HG02571 (cell line): ENCODE data around the gene AGPAT3.
"Not testable (repeated sequence)": the region's sequence is repeated elsewhere in the genome, so short reads cannot be mapped to it uniquely, and the experiment has no call there.

Source experiments
- ATAC-seq: cut with Tn5 transposase; IDR thresholded peaks from one replicate; pipeline ENCODE4 v1.9.1; 2021; ENCODE audit warnings: mild to moderate bottlenecking, moderate library complexity; ENCODE audit not compliant: unreplicated experiment

AGPAT3 gene, protein sequence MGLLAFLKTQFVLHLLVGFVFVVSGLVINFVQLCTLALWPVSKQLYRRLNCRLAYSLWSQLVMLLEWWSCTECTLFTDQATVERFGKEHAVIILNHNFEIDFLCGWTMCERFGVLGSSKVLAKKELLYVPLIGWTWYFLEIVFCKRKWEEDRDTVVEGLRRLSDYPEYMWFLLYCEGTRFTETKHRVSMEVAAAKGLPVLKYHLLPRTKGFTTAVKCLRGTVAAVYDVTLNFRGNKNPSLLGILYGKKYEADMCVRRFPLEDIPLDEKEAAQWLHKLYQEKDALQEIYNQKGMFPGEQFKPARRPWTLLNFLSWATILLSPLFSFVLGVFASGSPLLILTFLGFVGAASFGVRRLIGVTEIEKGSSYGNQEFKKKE

DNA sequence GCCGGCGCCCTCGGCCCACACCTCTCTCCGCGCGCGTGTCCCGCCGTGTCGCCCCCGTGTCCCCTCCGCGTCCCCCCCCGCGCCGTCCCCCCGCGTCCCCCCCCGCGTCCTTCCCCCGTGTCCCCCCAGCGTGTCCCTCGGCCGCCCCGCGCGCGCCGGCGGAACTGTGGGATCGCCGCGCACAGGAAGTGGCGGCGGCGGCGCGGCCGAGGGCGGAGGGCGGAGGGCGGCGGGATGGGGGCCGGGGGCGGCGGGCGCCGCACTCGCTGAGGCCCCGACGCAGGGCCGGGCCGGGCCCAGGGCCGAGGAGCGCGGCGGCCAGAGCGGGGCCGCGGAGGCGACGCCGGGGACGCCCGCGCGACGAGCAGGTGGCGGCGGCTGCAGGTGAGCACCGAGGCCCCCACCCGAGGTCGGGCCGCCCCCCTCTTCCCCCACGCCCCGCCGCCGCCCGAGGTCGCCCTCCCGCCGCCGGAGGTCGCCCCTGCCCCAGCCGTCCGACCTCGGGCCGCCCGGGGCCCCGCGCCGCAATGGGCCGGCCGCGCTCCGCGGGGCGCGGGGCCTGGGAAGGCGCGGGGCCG, at the start of gene AGPAT3:
Gene AGPAT3 (plus strand): TSS at position 262 of the 578 bp plus-strand sequence. CDS start 94,459 bp downstream, outside the sequence.
- ATAC-seq: no peak

DNA sequence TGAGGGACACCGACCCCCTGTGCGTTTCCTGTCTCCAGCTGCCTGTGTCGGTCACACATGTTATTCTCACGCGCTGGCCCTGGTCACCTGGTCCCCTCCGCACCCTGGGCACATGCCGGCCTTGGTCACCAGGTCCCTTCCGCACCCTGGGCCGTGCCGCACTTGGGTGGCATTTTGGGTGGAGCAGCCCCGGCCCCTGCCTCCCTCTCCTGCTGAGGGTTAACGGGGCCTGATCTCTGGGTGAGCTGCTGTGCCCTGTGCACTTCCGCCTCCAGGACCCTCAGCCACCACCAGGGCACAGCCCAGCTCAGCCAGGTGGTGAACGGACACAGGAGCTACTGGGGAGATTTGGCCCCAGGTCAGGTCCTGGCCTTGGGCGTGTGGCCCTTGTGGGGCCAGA, 49.0 kb upstream of the AGPAT3 start:
- ATAC-seq: no peak

DNA sequence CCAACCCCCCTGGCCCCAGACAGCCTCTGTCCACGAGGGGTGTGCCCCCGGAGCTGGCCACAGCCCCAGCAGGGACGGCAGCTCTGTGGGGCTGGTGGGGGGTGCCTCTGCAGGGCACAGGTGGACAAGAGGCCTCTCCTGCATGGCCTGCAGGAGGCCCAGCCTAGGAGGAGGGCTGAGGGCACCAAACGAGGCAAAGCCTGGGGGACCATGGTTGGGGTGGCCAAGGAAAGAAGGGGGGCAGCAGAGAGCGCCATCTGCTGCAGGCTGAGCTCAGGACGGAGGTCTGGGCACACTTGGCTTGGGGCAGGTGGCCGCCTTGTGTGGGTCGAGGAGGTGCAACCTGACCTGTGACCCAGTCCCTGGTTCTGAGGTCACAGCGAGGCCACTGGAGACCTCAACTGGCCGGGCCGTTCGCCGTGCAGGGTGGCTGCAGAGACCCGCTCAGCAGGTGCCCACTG, 48.4 kb upstream of the AGPAT3 start:
- ATAC-seq: no peak

DNA sequence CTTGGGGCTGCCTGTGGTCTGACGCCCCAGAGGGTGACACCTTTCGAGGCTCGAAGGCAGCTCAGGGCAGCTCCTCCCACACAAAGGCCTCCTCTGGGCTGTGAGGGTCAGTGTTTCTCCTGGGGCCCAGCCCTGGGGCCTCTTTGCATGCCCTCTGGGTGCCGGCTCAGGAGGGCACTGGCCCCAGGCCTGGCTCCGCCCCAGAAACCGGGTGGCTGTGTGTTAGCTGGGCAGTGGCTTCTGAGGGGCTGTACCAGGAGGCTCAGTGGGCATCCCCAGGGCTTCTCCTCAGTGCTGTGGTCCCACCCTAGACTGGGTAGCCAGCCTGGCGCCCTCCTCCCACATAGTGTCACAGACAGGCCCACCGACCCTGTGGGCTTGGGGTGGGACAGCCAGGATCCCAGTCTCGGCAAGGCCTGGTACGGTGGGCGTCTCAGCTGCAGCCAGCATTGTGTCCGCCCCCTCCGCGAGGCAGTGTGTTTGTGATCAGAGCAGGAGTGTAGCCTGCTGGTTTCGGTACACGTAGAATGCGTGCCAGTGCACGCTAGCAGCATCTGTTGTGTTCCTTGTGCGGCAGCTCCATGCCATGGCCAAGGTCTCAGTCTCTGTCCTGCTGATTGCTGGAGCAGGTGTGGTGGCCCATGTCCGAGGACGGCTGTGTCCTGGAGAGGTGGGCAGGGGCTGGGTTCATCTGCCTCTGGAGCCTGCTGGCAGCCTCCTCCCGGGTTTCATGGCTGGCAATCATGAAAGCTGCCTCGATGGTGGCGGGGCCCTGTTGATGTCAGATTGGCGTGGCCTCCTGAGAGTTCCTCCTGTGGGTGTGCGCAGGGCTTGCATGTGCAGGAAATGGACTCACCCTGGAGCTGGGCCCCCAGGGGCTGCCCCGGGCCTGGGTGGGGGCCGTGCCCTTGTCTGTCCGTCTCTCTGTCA, 47.6 kb upstream of the AGPAT3 start:
- no peak for ATAC-seq

DNA sequence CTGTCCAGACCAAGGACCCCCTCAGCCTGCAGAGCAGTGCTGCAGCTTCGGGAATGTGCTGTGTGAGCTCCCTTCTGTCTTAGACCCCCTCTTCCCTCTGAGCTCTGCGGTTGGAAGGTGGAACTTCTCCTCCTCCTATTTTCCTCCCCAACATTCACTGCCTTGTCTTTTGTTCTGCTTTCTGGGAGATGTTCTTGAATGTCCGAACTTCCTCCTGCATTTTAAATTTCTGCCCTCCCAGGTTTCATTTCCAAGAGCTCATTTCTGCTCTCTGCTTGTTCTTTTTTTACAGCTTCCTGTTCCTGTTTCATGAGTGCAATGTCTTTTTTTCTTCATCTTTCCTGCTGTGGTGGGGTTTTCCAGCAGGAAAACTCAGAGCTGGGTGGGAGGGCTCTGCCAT, 46.3 kb upstream of the AGPAT3 start:
- no peak for ATAC-seq

DNA sequence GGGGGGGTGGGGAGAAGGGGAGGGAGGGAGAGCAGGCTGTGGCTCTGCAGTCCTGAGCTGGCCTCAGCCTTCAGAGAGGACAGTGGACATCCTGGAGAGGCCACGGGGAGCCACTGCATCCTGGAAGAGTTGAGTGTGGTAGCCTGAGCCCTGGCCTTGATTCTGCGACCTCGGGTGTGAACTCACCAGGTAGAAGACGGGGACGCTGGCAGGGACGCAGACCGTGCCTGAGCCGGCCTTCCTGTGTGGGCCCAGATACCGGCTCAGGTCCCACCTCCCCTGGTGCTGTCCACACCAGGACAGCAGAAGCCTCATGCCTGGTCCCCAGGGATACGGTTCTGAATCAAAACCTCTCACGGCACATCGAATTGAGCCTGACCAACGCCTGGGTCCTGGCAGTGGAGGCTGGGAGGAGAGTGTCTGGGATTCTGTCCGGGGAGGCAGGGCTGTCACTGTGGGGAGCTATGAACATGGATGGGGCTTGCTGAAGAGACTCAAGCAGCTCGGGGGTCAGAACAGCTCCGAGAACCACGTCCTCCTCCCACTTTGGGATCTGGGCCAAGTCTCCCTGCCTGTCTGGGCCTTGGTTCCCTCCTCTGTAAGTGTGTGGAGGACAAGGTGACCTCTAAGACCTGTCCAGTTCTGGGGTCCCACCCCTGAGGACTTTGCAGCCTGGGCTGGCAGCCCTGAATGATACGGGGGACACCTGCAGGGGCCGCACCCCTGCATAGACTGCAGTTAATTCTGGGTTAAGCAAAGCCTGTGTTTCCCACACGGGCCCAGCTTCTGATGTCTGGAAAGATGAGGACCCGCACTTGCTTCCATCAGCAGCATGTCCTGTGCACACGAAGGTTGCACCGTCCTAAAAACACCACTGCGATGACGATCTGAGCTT, 45.3 kb upstream of the AGPAT3 start:
- no peak for ATAC-seq

DNA sequence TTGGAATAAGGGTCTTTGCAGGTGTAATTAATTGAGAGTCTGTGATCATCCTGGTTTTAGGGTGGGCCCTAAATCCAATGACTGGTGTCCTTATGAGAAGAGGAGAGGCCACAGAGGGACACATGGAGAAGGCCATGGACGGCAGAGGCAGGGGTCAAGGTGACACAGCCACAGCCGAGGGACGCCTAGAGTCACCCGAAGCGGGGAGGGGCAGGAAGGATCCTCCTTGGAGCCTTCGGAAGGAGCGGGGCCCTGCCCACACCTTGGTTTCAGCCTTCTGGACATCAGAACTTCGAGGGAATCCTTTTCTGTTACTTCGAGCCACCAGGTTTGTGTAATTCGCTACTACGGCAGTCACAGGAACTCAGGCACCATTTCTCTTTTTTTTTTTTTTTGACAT, 44.6 kb upstream of the AGPAT3 start:
- no peak for ATAC-seq

DNA sequence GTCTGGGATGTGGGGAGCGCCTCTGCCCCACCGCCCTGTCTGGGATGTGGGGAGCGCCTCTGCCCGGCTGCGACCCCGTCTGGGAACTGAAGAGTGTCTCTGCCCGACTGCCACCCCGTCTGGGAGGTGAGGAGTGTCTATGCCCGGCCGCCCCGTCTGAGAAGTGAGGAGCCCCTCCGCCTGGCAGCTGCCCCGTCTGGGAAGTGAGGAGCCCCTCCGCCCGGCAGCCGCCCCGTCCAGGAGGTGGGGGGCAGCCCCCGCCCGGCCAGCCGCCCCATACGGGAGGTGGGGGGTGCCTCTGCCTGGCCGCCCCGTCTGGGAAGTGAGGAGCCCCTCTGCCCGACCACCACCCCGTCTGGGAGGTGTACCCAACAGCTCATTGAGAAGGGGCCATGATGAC, 42.9 kb upstream of the AGPAT3 start:
- ATAC-seq: not testable (repeated sequence)

DNA sequence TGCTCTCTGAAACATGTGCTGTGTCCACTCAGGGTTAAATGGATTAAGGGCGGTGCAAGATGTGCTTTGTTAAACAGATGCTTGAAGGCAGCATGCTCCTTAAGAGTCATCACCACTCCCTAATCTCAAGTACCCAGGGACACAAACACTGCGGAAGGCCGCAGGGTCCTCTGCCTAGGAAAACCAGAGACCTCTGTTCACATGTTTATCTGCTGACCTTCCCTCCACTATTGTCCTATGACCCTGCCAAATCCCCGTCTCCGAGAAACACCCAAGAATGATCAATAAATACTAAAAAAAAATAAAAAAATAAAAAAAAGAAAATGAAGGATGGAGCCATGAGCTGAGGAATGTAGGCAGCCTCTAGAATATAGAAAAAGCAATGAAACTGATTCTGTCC, 42.3 kb upstream of the AGPAT3 start:
- ATAC-seq: not testable (repeated sequence)

DNA sequence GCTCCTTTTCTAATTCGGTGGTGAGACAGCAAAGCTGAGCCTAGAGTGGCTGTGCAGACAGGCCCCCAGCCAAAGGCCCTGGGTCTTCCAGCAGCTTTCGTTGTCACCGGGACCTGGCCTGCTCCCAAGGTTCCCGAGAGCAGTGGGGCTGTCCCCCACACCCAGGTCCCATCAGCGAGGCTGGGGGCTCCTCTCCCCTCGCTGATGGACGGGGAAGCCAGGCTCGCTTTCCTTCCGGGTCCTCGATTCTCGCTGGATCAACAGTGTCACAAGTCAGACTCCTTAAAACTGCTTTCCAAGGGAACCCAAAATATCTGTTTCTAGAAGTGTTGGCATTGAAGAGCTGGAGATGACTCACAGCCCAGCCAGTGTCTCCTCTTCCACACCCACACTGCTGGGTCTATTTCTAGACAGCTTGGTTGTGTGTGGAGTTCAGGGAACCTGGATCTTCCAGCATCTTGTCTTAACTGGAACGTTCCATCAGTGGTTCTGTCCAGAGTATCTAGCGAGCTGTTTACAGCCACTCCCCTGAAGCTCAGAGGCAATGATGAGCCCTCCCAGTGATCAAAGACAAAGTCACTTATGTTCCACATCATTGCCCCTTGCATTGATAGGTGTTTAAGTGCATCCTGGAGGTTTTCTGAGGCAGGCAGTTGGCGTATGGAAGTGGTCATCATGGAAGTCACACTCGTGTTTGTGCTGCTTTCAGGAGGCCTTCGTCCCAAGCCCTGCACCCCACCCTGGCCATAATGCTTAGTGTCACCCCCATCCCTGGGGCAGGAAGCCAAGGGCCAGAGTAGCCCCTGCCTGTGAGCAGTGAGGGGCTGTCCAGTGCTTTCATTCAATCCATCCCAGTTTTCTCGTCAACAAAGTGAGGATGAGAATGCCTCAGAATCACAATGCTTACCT, 40.4 kb upstream of the AGPAT3 start:
- ATAC-seq: no peak

DNA sequence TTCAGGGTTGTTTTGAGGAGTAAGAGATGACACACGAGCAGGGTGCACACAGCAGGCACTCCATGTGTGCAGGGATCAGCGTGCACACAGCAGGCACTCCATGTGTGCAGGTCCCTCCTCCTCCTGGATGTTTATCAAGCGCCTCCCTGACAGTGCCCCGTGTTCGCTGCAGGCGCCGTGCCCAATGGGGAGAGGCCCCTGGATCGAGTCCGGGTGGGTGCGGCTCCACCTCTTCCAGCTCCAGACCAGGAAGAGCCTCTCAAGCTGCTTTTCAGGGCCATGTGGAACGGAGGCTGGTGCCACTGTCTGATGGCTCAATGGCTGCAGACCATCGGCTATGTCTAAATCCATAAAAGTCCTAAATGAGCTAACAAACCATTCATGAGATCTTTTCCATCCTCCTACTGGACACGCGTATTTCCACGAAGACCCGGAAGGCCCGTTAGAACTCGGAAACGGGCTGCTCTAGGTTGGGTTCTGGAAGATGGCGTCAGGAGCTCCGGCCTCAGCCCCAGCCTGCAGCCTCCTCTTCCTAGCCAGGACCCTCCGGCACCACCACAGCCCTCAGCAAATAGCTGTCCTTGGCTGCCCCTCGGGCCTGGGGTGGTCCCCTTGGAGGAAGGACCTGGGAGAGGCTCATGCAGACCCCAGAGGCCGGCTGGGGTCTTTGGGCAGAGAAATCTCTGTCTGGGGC, 39.6 kb upstream of the AGPAT3 start:
- no peak for ATAC-seq

DNA sequence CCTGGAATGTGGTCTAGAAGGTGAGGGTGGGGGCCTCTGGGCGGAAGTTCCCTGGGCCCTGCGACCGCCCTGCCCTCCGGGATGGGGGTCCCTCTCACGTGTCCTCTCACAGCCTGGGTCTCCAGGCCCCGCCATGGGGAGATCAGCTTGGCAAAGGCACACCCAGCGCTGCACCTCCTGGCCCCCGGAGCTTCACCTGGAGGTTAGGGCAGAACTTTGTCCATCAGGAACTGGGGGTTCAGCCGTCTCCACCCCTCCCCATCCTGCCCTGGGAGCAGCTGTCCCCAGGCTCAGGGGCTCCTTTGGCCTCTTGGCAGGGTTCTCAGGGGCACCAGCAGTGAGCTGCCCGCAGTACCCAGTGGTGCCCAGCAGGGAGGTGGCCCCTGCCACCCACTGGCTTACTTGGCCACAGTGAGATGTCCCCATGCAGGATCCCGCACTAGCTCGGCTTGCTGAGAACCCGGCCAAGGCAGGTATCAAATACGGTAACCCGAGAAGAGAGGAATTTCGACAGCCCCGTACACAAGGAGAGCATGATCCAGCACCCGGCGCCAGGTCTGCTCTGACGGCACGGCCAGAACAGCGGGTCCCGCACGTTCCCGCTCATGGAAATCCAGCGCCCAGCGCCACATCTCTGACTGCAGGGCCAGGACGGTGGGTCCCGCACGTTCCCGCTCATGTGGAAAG, 38.9 kb upstream of the AGPAT3 start:
- no peak for ATAC-seq

DNA sequence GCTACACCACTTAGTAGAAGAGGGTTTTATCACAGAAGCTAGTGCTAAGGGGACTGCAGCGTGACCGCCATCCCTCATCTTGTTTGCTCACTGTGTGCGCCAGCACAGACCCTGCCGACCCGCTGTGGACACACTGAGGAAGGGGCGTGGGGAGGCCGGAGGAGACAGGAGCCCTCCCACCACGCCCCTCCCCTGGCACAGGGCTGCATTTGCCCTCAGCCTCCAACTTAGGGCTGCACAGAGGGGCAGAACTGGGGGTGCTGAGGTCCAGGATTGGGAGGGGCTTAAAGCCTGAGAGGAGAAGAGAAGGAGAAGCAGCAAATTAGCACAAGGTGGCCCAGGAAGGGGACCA, 38.4 kb upstream of the AGPAT3 start:
- ATAC-seq: no peak

DNA sequence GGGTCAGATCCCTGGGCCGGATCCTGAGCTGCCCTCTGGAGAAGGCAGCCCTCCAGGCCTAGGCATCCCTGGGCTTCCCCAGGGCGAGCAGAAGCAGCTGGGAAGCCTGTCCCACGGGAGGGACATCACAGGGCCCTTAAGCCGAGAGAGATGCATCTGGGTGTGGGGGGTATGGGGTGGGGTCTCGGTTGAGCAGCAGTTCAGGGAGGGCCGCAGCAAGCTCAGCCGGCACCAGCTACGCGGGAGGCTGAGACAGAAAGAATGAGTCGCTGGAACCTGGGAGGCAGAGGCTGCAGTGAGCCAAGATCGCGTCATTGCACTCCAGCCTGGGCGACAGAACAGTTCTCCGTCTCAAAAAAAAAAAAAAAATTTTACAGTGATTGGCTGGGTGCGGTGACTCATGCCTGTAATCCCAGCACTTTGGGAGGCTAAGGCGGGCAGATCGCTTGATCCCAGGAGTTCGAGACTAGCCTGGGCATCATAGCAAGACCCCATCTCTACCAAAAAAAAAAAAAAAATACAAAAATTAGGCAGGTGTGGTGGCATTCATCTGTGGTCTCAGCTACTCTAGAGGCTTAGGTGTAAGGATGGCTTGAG, 37.9 kb upstream of the AGPAT3 start:
- ATAC-seq: no peak

DNA sequence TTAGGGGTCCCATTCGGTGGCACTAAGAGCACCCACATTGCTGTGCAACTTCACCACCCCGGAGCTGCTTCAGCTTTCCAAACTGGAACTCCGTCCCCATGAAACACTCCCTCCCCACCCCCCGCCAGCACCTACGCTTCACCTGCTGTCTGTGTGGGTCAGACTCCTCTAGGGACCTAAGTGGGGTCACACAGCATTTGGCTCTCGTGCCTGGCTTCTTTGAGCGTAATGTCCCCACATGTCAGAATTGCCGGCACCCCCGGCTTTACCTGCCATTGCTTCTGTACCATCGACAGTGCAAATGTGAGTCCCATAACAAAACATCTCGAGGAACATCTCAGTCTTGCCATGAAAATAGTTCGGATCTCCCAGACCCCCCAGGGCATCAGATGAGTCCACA, 35.9 kb upstream of the AGPAT3 start:
- no peak for ATAC-seq

DNA sequence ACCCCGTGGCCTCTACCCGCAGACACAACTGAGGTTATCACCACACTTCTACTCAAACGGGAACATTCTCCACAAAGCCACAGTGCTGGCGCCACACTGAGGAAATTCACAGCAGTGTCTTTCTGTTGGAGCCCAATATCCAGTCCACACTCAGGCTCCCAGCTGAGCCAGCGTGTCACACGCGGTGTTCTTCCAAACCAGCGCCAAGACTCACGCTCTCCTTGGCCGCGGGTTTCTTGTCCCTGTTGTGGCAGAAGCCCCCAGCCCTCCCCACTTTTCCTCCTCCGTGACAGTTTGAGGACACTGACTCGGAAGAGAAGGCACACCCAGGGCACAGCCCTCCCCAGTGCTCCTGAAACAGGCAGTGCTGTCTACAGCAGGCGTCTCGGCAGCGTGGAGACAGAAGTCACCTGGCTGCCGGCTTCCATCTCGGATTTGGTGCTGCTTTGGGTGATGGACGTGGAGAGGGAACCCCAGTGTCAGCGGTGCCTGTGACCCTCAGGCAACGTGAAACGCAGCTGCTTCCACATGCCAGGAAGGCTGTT, 35.4 kb upstream of the AGPAT3 start:
- ATAC-seq: no peak

DNA sequence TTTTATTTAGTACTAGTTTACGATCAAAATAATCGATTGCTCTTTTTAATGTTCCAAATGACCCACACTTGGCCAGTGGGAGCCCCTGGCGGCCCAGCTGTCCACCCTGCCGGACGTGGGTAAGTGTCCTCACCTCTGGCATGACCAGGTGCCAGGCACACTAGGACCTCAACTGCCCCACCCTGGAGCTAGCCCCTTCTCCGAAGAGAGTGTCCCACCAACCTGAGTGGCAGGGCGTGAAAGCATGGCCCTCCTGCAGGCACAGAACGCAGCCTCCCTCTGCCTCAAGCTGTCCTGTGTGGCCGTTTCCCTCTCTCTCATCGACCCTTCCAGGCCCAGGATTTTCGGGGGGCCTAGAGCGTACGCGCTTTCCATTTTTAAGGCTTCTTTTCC, 32.9 kb upstream of the AGPAT3 start:
- no peak for ATAC-seq

DNA sequence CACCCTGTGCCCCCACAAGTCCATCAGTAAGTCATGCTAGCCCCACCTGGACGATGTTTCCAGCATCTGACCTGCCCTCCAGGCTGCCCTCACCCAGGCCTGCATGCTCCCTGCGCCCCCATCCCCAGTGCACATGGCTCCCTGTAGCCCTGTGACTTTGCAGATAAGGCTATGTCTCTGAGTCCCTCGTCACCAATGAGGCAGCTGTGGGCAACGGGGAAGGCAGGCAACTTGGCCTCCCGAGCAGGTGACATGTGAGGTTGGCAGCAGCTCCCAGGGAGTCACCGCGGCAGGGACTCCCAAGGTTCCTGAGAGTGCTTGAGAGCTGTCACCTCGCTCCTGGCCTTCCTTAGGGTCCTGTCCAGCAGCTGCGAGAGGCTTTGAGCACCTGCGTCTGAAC, 32.4 kb upstream of the AGPAT3 start:
- no peak for ATAC-seq
